HEK293 (cell line): Measurements from ENCODE around the gene EIF4E3.

Experiments used
- CTCF ChIA-PET: fragments of 350-600 bp; formaldehyde crosslinking; extraction: SDS; loops from one replicate; lab custom pipeline; 2021; ENCODE audit warnings: antibody characterized with exemption; lab: Yijun Ruan, JAX
- POLR2A ChIA-PET: fragments of 300-600 bp; formaldehyde crosslinking; extraction: SDS; loops from one replicate; lab custom pipeline; 2020; ENCODE audit warnings: antibody characterized with exemption, inconsistent platforms; lab: Yijun Ruan, JAX
- H3K27ac ChIP-seq: fragments of 200-500 bp; sonication (Bioruptor generic); 2 replicates; pipeline ENCODE4 v1.5.1; 2014; ENCODE audit warnings: low read depth, low read length, control low read depth, inconsistent platforms; ENCODE audit errors: extremely low read depth
- H3K36me3 ChIP-seq, 2 experiments: fragments of 200-500 bp in 1 of 2; sonication (Bioruptor generic) in 1 of 2; 1 replicate in 1 of 2; 2 replicates in 1 of 2; pipeline ENCODE4 v1.5.1; 2014 to 2017; ENCODE audit warnings: inconsistent platforms in 2 of 2, low read length in 2 of 2; ENCODE audit not compliant: control insufficient read depth in 2 of 2, insufficient read depth in 1 of 2
- H3K4me1 ChIP-seq: fragments of 200-500 bp; sonication (Bioruptor generic); 2 replicates; pipeline ENCODE4 v1.5.1; 2014; ENCODE audit warnings: mild to moderate bottlenecking, low read length, inconsistent platforms; ENCODE audit not compliant: control insufficient read depth, insufficient read depth
- H3K4me3 ChIP-seq: 2 replicates; pipeline ENCODE4 v1.5.1; 2011; ENCODE audit warnings: low read depth, mild to moderate bottlenecking, control low read depth, low read length, moderate library complexity
- H3K9me3 ChIP-seq: fragments of 200-500 bp; sonication (Bioruptor generic); 2 replicates; pipeline ENCODE4 v1.5.1; 2014; ENCODE audit warnings: low read depth, low read length, inconsistent platforms; ENCODE audit not compliant: control insufficient read depth, insufficient read depth
- BCL11A ChIP-seq: fragments of 450-650 bp; formaldehyde crosslinking; IDR thresholded peaks from 2 replicates; pipeline ENCODE4 v1.5.1; 2016; ENCODE audit warnings: low read depth, missing biosample characterization, missing genetic modification characterization
- SETDB1 ChIP-seq: IDR thresholded peaks from one replicate; pipeline ENCODE4 v1.6.1; 2017; ENCODE audit warnings: mild to moderate bottlenecking, low read length, moderate library complexity, mixed read lengths; ENCODE audit not compliant: insufficient read length
- TCF7L2 ChIP-seq: IDR thresholded peaks from 2 replicates; pipeline ENCODE4 v1.6.1; 2011; ENCODE audit warnings: low read depth, mild to moderate bottlenecking, inconsistent platforms, low read length, moderate library complexity, borderline replicate concordance
- TRIM28 ChIP-seq: IDR thresholded peaks from 2 replicates; pipeline ENCODE4 v1.6.1; 2011; ENCODE audit warnings: low read length, control low read depth, borderline replicate concordance
- ZBTB44 ChIP-seq: fragments of 450-650 bp; IDR thresholded peaks from 2 replicates; pipeline ENCODE4 v1.5.1; 2018; ENCODE audit warnings: missing biosample characterization, mild to moderate bottlenecking, missing genetic modification characterization
- ZNF121 ChIP-seq: fragments of 450-650 bp; formaldehyde crosslinking; IDR thresholded peaks from 2 replicates; pipeline ENCODE4 v1.5.1; 2016; ENCODE audit warnings: missing biosample characterization, missing genetic modification characterization
- ZNF146 ChIP-seq: fragments of 450-650 bp; formaldehyde crosslinking; IDR thresholded peaks from 2 replicates; pipeline ENCODE4 v1.5.1; 2016; ENCODE audit warnings: missing biosample characterization, missing genetic modification characterization
- ZNF148 ChIP-seq: fragments of 450-650 bp; formaldehyde crosslinking; IDR thresholded peaks from 2 replicates; pipeline ENCODE4 v1.5.0; 2017; ENCODE audit warnings: missing biosample characterization, missing genetic modification characterization, borderline replicate concordance
- ZNF157 ChIP-seq: fragments of 450-650 bp; formaldehyde crosslinking; IDR thresholded peaks from 2 replicates; pipeline ENCODE4 v1.5.1; 2016; ENCODE audit warnings: missing biosample characterization, missing genetic modification characterization
- ZNF16 ChIP-seq: fragments of 450-650 bp; formaldehyde crosslinking; IDR thresholded peaks from 2 replicates; pipeline ENCODE4 v1.5.1; 2016; ENCODE audit warnings: low read depth, missing biosample characterization, missing genetic modification characterization
- ZNF174 ChIP-seq: fragments of 450-650 bp; formaldehyde crosslinking; IDR thresholded peaks from 2 replicates; pipeline ENCODE4 v1.5.0; 2017; ENCODE audit warnings: missing biosample characterization, mild to moderate bottlenecking, missing genetic modification characterization
- ZNF274 ChIP-seq, 2 experiments: fragments of 200-500 bp in 1 of 2; fragments of 450-650 bp in 1 of 2; sonication (Bioruptor generic) in 1 of 2; formaldehyde crosslinking in 1 of 2; IDR thresholded peaks; 2 replicates each; pipeline versions ENCODE4 v1.5.1 to v1.6.1; 2014 to 2016; ENCODE audit warnings: borderline replicate concordance in 1 of 2, inconsistent platforms in 1 of 2, low read length in 1 of 2, missing biosample characterization in 1 of 2, missing genetic modification characterization in 1 of 2
- ZNF350 ChIP-seq: fragments of 450-650 bp; formaldehyde crosslinking; IDR thresholded peaks from 2 replicates; pipeline ENCODE4 v1.5.0; 2017; ENCODE audit warnings: missing biosample characterization, mild to moderate bottlenecking, missing genetic modification characterization
- ZNF391 ChIP-seq: fragments of 450-650 bp; formaldehyde crosslinking; IDR thresholded peaks from 2 replicates; pipeline ENCODE4 v1.5.1; 2016; ENCODE audit warnings: low read depth, missing biosample characterization, missing genetic modification characterization, borderline replicate concordance
- ZNF433 ChIP-seq: fragments of 450-650 bp; formaldehyde crosslinking; IDR thresholded peaks from 2 replicates; pipeline ENCODE4 v1.5.1; 2016; ENCODE audit warnings: missing biosample characterization, missing genetic modification characterization, low read depth
- ZNF596 ChIP-seq: fragments of 450-650 bp; IDR thresholded peaks from 2 replicates; pipeline ENCODE4 v1.5.0; 2018; ENCODE audit warnings: missing biosample characterization, mild to moderate bottlenecking, missing genetic modification characterization, moderate library complexity
- ZNF654 ChIP-seq: fragments of 450-650 bp; formaldehyde crosslinking; IDR thresholded peaks from 2 replicates; pipeline ENCODE4 v1.5.1; 2016; ENCODE audit warnings: low read depth, missing biosample characterization, missing genetic modification characterization
- ZNF670 ChIP-seq: fragments of 450-650 bp; formaldehyde crosslinking; IDR thresholded peaks from 2 replicates; pipeline ENCODE4 v1.5.1; 2016; ENCODE audit warnings: missing biosample characterization, missing genetic modification characterization, low read depth
- ZNF785 ChIP-seq: fragments of 450-650 bp; formaldehyde crosslinking; IDR thresholded peaks from 2 replicates; pipeline ENCODE4 v1.5.1; 2016; ENCODE audit warnings: missing biosample characterization, missing genetic modification characterization

The EIF4E3 gene

GRCh38 chr3:71650372-71650771 is 74.8 kb downstream of the EIF4E3 start:
- no peak overlapping the region for H3K4me3 ChIP-seq
- no peaks in the 10 kb centered on the region for H3K4me1 ChIP-seq
- CTCF ChIA-PET: no interaction called here
- no peaks in the 10 kb centered on the region for H3K9me3 ChIP-seq
- TF ChIP-seq TCF7L2 (no peak), BCL11A (tag by site-specific recombination) (no peak), ZNF121 (tag by site-specific recombination) (no peak), ZNF146 (no peak), ZBTB44 (no peak), ZNF157 (no peak), ZNF148 (tag by site-specific recombination) (no peak), ZNF391 (tag by site-specific recombination) (no peak), ZNF654 (tag by site-specific recombination) (no peak)
- TF ChIP-seq, all 188 proteins: peak for 0
- POLR2A ChIA-PET: interaction anchor here (1.4 kb wide), 1 partner anchor 67 kb away, joined by 7 read pairs; the partner anchor contains the start of gene FOXP1
- H3K27ac ChIP-seq: no peak overlapping the region
- no peaks in the 10 kb centered on the region for H3K36me3 ChIP-seq

- no peaks in the 10 kb centered on the region for H3K36me3 ChIP-seq
- CTCF ChIA-PET: no interaction called here
- no peaks in the 10 kb centered on the region for H3K4me1 ChIP-seq
- no peaks in the 10 kb centered on the region for H3K9me3 ChIP-seq
- no peak overlapping the region for H3K27ac ChIP-seq
- H3K4me3 ChIP-seq: no peak overlapping the region
- TF ChIP-seq ZNF274 (IDR thresholded peaks at IDR 0.05; ENCODE audit: low read length) (no peak), ZNF274 (tag by site-specific recombination; IDR thresholded peaks at IDR 0.05; ENCODE audit: borderline replicate concordance) (no peak), ZNF148 (tag by site-specific recombination) (no peak), ZNF670 (no peak), ZNF596 (tag by site-specific recombination) (no peak), ZNF146 (no peak), ZNF433 (tag by site-specific recombination) (no peak), TRIM28 (no peak), ZNF785 (tag by site-specific recombination) (no peak), ZNF350 (tag by site-specific recombination) (no peak), SETDB1 (no peak), ZNF157 (no peak), ZNF16 (no peak), ZNF174 (tag by site-specific recombination) (no peak)
- POLR2A ChIA-PET: no interaction called here
Measured at GRCh38 chr3:71649757-71650156, 75.4 kb downstream of the EIF4E3 start.
